Calu3 (cell line): ENCODE measurements around the gene STXBP5L. TPM values are rescaled to one million over a fixed set of nuclear protein-coding genes. Genes with fewer than 3 reads are reported as not detected.

Experiments used
- BruUV-seq: library from RNA; stranded (reverse); fragments of 400-500 nt; replicated peaks from 2 replicates; lab custom pipeline; 2021; lab: Mats Ljungman, UMichigan
- CTCF ChIA-PET: fragments of 300-600 bp; sonication (Branson Sonifier 250); formaldehyde crosslinking; loops from one replicate; lab custom pipeline; 2022; ENCODE audit warnings: antibody characterized with exemption; lab: Charles Lee
- DNase-seq: peaks from one replicate; pipeline ENCODE4 v3.0.0; 2022
- H3K27ac Mint-ChIP-seq: one replicate; pipeline ENCODE4 v1.8.0; 2022; ENCODE audit warnings: mixed read lengths; ENCODE audit not compliant: unreplicated experiment
- H3K27me3 Mint-ChIP-seq: one replicate; pipeline ENCODE4 v1.8.0; 2022; ENCODE audit warnings: mixed read lengths; ENCODE audit not compliant: unreplicated experiment
- H3K36me3 Mint-ChIP-seq: one replicate; pipeline ENCODE4 v1.8.0; 2022; ENCODE audit warnings: mild to moderate bottlenecking, moderate library complexity, mixed read lengths; ENCODE audit not compliant: insufficient read depth, unreplicated experiment
- H3K4me1 Mint-ChIP-seq: one replicate; pipeline ENCODE4 v1.8.0; 2022; ENCODE audit warnings: mild to moderate bottlenecking, low read depth, mixed read lengths; ENCODE audit not compliant: unreplicated experiment
- H3K4me3 Mint-ChIP-seq: one replicate; pipeline ENCODE4 v1.8.0; 2022; ENCODE audit warnings: mild to moderate bottlenecking, low read depth, moderate library complexity, mixed read lengths; ENCODE audit not compliant: unreplicated experiment
- H3K9me3 Mint-ChIP-seq: one replicate; pipeline ENCODE4 v1.8.0; 2022; ENCODE audit warnings: low read depth, mixed read lengths; ENCODE audit not compliant: unreplicated experiment
- intact Hi-C: fragments of 100-400 bp; cut with micrococcal nuclease; formaldehyde crosslinking; loops from one replicate; pipeline ENCODE4 v1.10.0; 2022; ENCODE audit not compliant: unreplicated experiment
- total RNA-seq: library from RNA; stranded (reverse); gene quantifications from 2 replicates; pipeline ENCODE4 v1.2.3, GENCODE V29; 2022
- TF ChIP-seq, protein P1 (sequence below): fragments of 200-600 bp; IDR thresholded peaks from one replicate; pipeline ENCODE4 v1.8.0; 2022; ENCODE audit warnings: antibody characterized with exemption; ENCODE audit not compliant: unreplicated experiment

The STXBP5L gene
- total RNA-seq, 1 experiment from 2014 or later = not detected

DNA sequence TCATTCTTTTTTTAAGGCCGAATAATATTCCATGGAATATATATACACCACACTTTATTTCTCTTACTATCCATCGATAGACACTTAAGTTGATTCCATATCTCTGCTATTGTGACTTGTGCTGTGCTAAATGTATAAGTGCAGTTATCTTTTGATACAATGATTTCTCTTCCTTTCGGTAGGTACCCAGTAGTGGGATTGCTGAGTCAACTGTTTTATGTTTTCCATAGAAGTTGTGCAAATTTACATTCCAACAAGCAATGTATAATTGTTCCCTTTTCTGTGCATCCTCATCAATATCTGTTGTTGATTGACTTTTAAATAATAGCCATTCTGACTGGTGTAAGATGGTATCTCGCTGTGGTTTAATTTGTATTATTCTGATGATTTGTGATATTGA is 81.0 kb downstream of the STXBP5L start:
- Mint-ChIP-seq H3K27ac (no peak overlapping the region), H3K9me3 (peaks cover 6% of the 10 kb centered on the region), H3K27me3 (no peaks in the 10 kb centered on the region), H3K36me3 (no peaks in the 10 kb centered on the region), H3K4me1 (no peaks in the 10 kb centered on the region), H3K4me3 (no peak overlapping the region)
- DNase-seq = no peak
- CTCF ChIA-PET = no interaction called here
- TF ChIP-seq, protein P1, sequence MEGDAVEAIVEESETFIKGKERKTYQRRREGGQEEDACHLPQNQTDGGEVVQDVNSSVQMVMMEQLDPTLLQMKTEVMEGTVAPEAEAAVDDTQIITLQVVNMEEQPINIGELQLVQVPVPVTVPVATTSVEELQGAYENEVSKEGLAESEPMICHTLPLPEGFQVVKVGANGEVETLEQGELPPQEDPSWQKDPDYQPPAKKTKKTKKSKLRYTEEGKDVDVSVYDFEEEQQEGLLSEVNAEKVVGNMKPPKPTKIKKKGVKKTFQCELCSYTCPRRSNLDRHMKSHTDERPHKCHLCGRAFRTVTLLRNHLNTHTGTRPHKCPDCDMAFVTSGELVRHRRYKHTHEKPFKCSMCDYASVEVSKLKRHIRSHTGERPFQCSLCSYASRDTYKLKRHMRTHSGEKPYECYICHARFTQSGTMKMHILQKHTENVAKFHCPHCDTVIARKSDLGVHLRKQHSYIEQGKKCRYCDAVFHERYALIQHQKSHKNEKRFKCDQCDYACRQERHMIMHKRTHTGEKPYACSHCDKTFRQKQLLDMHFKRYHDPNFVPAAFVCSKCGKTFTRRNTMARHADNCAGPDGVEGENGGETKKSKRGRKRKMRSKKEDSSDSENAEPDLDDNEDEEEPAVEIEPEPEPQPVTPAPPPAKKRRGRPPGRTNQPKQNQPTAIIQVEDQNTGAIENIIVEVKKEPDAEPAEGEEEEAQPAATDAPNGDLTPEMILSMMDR = no peak
- intact Hi-C loops = no loop called here
- no TSS peak for BruUV-seq

DNA sequence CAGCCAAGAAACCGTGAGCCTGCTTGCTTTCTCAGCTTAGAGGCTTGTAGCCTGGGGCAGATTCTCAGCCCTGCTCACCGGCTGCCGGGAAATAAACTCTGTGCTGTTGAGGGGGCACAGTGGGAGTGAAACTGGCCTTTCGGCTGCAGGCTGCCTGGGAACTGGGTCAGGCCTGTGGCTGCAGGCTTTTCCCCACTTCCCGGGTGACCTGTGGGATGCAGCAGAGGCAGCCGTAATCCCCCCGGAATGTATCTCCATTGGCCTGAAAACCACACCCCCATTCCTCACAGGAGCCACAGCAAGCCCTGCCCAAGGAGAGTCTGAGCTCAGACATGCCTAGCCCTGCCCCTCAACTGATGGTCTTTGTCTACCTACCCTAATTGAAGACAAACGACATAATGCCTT is 110.9 kb downstream of the STXBP5L start:
- intact Hi-C loops = no loop called here
- H3K36me3 Mint-ChIP-seq = no peaks in the 10 kb centered on the region
- no peak overlapping the region for H3K4me3 Mint-ChIP-seq
- BruUV-seq = no TSS peak
- CTCF ChIA-PET = no interaction called here
- H3K4me1 Mint-ChIP-seq = no peaks in the 10 kb centered on the region
- peaks cover 9% of the 10 kb centered on the region for H3K9me3 Mint-ChIP-seq
- no peaks in the 10 kb centered on the region for H3K27me3 Mint-ChIP-seq
- TF ChIP-seq, protein P1 = no peak
- no peak for DNase-seq
- no peak overlapping the region for H3K27ac Mint-ChIP-seq

DNA sequence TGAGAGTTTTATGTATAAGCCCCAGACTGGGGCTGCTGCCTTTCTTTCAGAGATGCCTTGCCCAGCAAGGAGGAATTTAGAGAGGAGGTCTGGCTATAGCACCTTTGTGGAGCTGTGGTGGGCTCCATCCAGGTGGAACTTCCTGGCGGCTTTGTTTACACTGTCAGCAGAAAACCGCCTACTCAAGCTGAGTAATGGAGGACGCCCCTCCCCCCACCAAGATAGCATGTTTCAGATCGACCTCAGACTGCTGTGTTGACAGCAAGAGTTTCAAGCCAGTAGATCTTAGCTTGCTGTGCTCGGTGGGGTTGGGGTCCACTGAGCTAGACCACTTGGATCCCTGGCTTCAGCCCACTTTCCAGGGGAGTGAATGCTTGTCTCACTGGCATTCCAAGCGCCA is 155.6 kb downstream of the STXBP5L start:
- H3K36me3 Mint-ChIP-seq = no peaks in the 10 kb centered on the region
- DNase-seq = no peak
- no peak overlapping the region for H3K27ac Mint-ChIP-seq
- H3K27me3 Mint-ChIP-seq = no peaks in the 10 kb centered on the region
- intact Hi-C loops = no loop called here
- CTCF ChIA-PET = no interaction called here
- no peak overlapping the region for H3K4me3 Mint-ChIP-seq
- H3K4me1 Mint-ChIP-seq = no peaks in the 10 kb centered on the region
- no TSS peak for BruUV-seq
- no peaks in the 10 kb centered on the region for H3K9me3 Mint-ChIP-seq
- TF ChIP-seq, protein P1 = no peak

DNA sequence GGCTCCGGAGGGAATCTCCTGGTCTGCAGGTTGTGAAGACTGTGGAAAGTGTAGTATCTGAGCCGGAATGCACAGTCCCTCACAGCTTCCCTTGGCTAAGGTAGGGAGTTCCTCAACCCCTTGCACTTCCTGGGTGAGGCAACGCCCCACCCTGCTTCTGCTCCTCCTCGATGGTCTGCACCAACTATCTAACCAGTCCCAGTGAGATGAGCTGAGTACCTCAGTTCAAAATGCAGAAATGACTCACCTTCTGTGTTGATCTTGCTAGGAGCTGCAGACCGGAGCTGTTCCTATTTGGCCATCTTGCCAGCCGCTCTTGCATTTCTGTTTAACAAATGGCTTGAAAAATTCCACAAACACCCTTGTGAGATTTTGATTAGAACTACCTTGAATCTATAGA is 156.1 kb downstream of the STXBP5L start:
- H3K36me3 Mint-ChIP-seq = no peaks in the 10 kb centered on the region
- H3K27ac Mint-ChIP-seq = no peak overlapping the region
- CTCF ChIA-PET = no interaction called here
- no peak for DNase-seq
- no peaks in the 10 kb centered on the region for H3K27me3 Mint-ChIP-seq
- intact Hi-C loops = no loop called here
- H3K9me3 Mint-ChIP-seq = no peaks in the 10 kb centered on the region
- no TSS peak for BruUV-seq
- TF ChIP-seq, protein P1 = no peak
- H3K4me1 Mint-ChIP-seq = no peaks in the 10 kb centered on the region
- no peak overlapping the region for H3K4me3 Mint-ChIP-seq

DNA sequence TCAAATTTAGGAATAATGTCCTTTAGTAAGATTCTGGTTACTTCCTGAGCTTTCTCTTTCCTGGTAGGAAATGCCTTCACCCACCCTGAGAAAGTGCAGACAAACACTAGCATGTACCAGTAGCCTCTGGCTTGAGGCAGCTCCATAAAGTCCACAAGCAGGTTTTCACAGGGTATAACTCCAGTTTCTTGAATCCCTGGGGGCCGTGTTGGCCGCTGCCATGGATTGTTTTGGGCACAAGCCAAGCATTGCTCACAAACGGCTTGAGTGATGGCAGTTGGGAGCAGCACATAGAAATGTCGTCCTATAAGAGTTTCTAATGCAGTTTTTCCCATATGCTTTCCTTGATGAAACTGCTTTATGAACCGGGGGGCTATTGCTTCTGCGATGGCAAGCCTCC is 164.1 kb downstream of the STXBP5L start:
- no peaks in the 10 kb centered on the region for H3K36me3 Mint-ChIP-seq
- CTCF ChIA-PET = no interaction called here
- intact Hi-C loops = no loop called here
- DNase-seq = no peak
- no peaks in the 10 kb centered on the region for H3K9me3 Mint-ChIP-seq
- BruUV-seq = no TSS peak
- H3K27me3 Mint-ChIP-seq = peaks cover 20% of the 10 kb centered on the region
- no peak overlapping the region for H3K27ac Mint-ChIP-seq
- TF ChIP-seq, protein P1 = no peak
- no peaks in the 10 kb centered on the region for H3K4me1 Mint-ChIP-seq
- H3K4me3 Mint-ChIP-seq = no peak overlapping the region
